ENCODE data around the gene SMIM1.

SMIM1 gene

GRCh38 chr1:3822421-3822820, 49.9 kb downstream of the SMIM1 start:
- DNase-seq (ENCODE audit: low read depth): no peak

GRCh38 chr1:3824650-3825049, 52.1 kb downstream of the SMIM1 start:
- DNase-seq (ENCODE audit: low read depth): no peak

- DNase-seq (ENCODE audit: low read depth): no peak
Measured at GRCh38 chr1:3825356-3825755, 52.8 kb downstream of the SMIM1 start.
